D721Med (cell line): ENCODE measurements around the gene HNRNPUL1.

Source experiments
- DNase-seq: peaks from one replicate; pipeline ENCODE4 v3.0.0; 2011; ENCODE audit warnings: low spot score; ENCODE audit not compliant: insufficient read length
- FAIRE-seq: peaks from 2 replicates; lab custom pipeline; 2011; peaks lifted over from hg19 to GRCh38; lab: Jason Lieb, UNC
- TF ChIP-seq, protein P1 (sequence below): IDR thresholded peaks from 2 replicates; pipeline ENCODE4 v1.5.1; 2012; ENCODE audit warnings: mild to moderate bottlenecking, control low read depth; ENCODE audit not compliant: insufficient read depth; ENCODE audit errors: missing control alignments

The HNRNPUL1 gene

DNA sequence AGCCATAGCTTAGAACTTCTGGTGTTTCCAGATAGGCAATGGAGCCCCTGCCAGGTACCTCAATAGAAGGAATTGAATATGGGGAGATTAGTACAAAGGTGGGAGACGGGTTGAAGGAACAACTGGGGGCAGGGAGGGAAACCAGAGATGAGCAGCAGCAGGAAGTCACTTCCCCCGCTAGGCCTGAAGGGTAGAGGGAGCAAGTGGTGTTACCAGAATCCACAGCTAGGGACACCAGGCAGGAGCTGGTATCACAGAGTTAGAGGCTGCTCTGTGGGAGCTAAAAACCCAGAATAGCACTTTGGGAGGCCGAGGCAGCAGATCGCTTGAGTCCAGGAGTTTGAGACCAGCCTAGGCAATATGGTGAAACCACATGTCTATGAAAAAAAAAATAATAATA, 15.3 kb upstream of the HNRNPUL1 start:
- no peak for FAIRE-seq

DNA sequence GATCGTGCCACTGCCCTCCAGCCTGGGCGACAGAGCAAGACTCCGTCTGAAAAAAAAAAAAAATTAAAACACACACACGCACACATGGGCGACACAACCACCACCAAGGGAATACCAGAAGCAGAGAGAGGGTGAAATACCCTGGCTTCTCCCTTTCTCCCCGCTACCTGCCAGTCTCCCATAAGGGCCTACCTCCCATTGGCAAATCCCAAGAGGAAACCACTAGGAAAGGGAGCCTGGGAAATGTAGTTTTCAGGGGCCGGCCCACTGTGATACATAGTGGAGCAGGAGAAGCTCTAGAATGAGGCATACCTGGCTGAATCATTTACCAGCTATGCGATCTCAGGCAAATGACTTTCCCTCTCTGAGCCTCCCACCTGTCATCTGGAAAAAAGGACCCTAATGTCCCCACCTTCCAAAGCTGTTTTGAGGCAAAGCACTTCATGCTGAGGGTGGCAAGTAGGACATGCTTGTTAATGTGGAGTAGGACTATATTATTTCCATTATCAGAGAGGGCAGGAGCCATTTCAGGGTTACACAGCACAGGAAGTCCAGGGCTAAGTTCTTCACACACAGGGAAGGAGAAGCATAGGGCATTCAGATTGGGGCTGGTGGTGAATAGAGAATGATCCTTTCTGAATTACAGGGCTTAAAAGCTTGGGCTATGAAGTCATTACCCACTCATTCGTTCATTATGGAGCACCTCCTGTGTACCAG, 14.3 kb upstream of the HNRNPUL1 start:
- TF ChIP-seq, protein P1, sequence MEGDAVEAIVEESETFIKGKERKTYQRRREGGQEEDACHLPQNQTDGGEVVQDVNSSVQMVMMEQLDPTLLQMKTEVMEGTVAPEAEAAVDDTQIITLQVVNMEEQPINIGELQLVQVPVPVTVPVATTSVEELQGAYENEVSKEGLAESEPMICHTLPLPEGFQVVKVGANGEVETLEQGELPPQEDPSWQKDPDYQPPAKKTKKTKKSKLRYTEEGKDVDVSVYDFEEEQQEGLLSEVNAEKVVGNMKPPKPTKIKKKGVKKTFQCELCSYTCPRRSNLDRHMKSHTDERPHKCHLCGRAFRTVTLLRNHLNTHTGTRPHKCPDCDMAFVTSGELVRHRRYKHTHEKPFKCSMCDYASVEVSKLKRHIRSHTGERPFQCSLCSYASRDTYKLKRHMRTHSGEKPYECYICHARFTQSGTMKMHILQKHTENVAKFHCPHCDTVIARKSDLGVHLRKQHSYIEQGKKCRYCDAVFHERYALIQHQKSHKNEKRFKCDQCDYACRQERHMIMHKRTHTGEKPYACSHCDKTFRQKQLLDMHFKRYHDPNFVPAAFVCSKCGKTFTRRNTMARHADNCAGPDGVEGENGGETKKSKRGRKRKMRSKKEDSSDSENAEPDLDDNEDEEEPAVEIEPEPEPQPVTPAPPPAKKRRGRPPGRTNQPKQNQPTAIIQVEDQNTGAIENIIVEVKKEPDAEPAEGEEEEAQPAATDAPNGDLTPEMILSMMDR = no peak
- no peak for DNase-seq
- no peak for FAIRE-seq

More for the DNA sequence above, 15.3 kb upstream of the HNRNPUL1 start:
- DNase-seq = no peak
- TF ChIP-seq, protein P1 = no peak

DNA sequence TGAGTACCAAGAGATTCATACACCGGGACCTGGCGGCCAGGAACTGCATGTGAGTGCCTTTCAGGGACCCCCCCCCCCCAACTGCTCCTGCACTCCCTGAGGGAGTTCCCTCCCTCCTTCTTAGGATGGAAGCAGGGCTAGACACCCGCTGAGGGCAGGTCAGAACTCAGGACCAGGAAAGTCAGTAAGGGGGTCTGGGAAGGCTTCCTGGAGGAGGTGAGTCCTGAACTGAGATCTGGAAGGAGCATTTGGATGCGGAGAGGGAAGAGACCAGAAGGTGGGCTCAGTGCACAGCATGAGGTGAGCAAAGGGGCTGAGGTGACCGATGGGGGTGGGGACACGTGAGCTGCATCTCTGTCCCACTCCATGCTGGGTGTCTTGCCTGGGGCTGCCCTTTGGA, 10.5 kb upstream of the HNRNPUL1 start:
- no peak for DNase-seq
- TF ChIP-seq, protein P1 = no peak
- no peak for FAIRE-seq

DNA sequence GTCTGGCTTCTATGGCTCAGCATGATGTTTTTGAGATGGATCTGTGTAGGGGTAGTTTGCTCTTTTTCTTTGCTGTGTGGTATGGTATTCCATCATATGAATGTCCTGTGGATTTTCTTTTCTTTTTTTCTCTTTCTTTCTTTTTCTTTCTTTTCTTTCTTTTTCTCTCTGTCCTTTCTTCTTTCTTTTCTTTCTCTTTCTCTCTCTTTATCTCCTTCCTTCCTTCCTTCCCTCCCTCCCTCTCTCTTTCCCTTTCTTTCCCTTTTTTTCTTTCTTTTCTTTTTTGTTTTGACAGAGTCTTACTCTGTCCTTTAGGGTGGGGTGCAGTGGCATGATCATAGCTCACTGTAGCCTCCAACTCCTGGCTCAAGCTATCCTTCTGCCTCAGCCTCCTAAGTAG, 9.0 kb upstream of the HNRNPUL1 start:
- FAIRE-seq (no peak), DNase-seq (no peak)
- TF ChIP-seq, protein P1 = no peak

DNA sequence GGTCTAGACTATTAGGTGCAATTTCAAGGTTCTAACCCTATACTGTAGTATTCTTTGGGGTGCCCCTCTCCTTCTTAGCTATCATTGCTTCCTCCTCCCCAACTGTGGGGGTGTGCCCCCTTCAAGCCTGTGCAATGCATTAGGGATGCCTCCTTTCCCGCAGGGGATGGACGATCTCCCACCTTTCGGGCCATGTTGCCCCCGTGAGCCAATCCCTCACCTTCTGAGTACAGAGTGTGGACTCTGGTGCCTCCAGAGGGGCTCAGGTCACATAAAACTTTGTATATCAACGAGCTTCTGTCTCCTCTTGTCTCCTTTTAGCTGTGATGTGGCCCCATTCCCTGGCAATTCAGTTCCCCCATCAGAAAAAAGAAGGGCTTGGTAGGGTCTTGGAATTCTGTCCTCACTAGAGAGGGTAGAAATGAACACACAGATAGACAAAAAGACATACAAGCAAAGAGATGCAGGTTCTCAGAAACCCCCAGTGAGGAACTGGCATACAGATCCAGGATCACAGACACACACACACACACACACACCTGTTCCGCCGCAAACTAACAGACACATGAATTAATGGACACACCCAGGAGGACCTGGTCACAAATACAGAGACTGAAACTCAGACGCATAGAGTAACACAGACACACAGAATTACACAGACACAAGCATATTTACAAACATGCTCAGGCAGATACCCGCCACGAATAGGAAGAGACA, 2.5 kb upstream of the HNRNPUL1 start:
- DNase-seq (no peak), FAIRE-seq (no peak)
- TF ChIP-seq, protein P1 = no peak

DNA sequence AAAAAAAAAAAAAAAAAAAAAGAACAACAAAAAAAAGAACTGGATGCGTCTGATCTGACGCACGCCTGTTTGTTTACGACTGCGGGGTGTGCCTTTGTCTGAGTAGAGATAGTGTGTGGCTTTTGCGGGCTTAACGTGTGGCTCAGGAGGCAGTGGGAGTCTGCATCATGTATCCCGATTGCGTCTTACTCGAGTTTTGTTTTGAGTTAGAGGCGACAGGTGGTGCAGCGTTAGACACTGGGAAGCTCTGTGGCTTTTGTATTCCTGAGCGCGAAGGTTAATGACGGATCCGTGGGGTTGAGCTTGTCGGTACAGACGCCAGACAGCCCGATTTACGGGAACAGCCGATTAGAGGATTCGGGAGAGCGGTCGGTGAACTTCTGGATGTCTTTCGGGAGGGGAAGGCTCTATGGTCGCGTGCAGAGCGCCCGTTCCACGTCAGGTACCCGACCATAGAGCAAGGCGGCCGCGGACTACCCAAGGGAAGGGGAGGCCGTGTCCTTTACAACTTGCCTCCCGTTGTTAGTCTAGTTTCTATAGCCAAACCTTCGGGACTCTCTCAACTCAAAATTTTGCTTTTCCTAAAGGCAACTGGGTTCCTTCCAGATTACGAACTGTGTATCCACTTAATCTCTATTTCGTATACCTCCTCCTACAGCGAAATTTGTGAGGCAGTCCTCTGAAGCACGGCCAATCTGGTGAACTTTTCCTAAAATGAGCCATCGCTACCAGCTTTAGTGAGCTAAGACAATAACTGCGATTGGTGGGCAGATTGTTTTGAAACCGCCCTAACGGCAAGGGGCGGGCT, 926 bp upstream of the HNRNPUL1 start:
- FAIRE-seq = no peak
- DNase-seq = no peak
- TF ChIP-seq, protein P1 = no peak
